H9 (cell line): ENCODE data around the gene PTGR1. TPM values are rescaled to one million over a fixed set of nuclear protein-coding genes. Genes with fewer than 3 reads are reported as not detected.

Experiments used
- DNase-seq: peaks from one replicate; pipeline ENCODE4 v3.0.0-alpha.2; 2017
- H2AFZ ChIP-seq: one replicate; pipeline ENCODE4 v1.6.1; 2013; ENCODE audit warnings: mild to moderate bottlenecking, low read length, control low read depth, moderate library complexity
- H2AK5ac ChIP-seq: 2 replicates; pipeline ENCODE4 v1.6.1; 2013; ENCODE audit warnings: low read length, control low read depth, mixed read lengths; ENCODE audit not compliant: insufficient read length
- H2BK120ac ChIP-seq: one replicate; pipeline ENCODE4 v1.6.1; 2013; ENCODE audit warnings: low read depth, mild to moderate bottlenecking, low read length, control low read depth, inconsistent platforms; ENCODE audit not compliant: poor library complexity, severe bottlenecking
- H2BK12ac ChIP-seq: 2 replicates; pipeline ENCODE4 v1.6.1; 2013; ENCODE audit warnings: low read length, control low read depth, mixed read lengths, low read depth; ENCODE audit not compliant: insufficient read length
- H2BK15ac ChIP-seq: 2 replicates; pipeline ENCODE4 v1.6.1; 2013; ENCODE audit warnings: low read depth, low read length, control low read depth
- H2BK20ac ChIP-seq: one replicate; pipeline ENCODE4 v1.6.1; 2013; ENCODE audit warnings: low read depth, mild to moderate bottlenecking, low read length, control low read depth, inconsistent platforms; ENCODE audit not compliant: poor library complexity, severe bottlenecking
- H2BK5ac ChIP-seq: 2 replicates; pipeline ENCODE4 v1.6.1; 2013; ENCODE audit warnings: low read length, control low read depth, mixed read lengths; ENCODE audit not compliant: insufficient read length
- H3K14ac ChIP-seq: 2 replicates; pipeline ENCODE4 v1.6.1; 2013; ENCODE audit warnings: low read length, control low read depth; ENCODE audit not compliant: insufficient read depth
- H3K18ac ChIP-seq: 2 replicates; pipeline ENCODE4 v1.6.1; 2013; ENCODE audit warnings: low read depth, mild to moderate bottlenecking, mixed read lengths, low read length, control low read depth; ENCODE audit not compliant: insufficient read length
- H3K23ac ChIP-seq: 2 replicates; pipeline ENCODE4 v1.6.1; 2013; ENCODE audit warnings: low read length, control low read depth, mixed read lengths, low read depth; ENCODE audit not compliant: insufficient read length
- H3K23me2 ChIP-seq: 2 replicates; pipeline ENCODE4 v1.6.1; 2013; ENCODE audit warnings: low read depth, mild to moderate bottlenecking, mixed read lengths, low read length, control low read depth; ENCODE audit not compliant: insufficient read length, poor library complexity, severe bottlenecking
- H3K27ac ChIP-seq: 2 replicates; pipeline ENCODE4 v1.5.1; 2013; ENCODE audit warnings: low read length, control low read depth, mixed read lengths, low read depth; ENCODE audit not compliant: insufficient read length
- H3K27me3 ChIP-seq: 2 replicates; pipeline ENCODE4 v1.6.1; 2013; ENCODE audit warnings: low read length, control low read depth, inconsistent platforms; ENCODE audit not compliant: insufficient read depth
- H3K4ac ChIP-seq: 2 replicates; pipeline ENCODE4 v1.6.1; 2013; ENCODE audit warnings: low read depth, mild to moderate bottlenecking, control low read depth, inconsistent platforms, low read length, moderate library complexity
- H3K4me1 ChIP-seq: 2 replicates; pipeline ENCODE4 v1.6.1; 2013; ENCODE audit warnings: low read length, control low read depth, inconsistent platforms; ENCODE audit not compliant: insufficient read depth
- H3K4me2 ChIP-seq: 2 replicates; pipeline ENCODE4 v1.6.1; 2013; ENCODE audit warnings: low read length, control low read depth, mixed read lengths; ENCODE audit not compliant: insufficient read length, insufficient read depth
- H3K56ac ChIP-seq: 2 replicates; pipeline ENCODE4 v1.6.1; 2013; ENCODE audit warnings: low read depth, mild to moderate bottlenecking, mixed read lengths, low read length, control low read depth; ENCODE audit not compliant: insufficient read length
- H3K79me1 ChIP-seq: 2 replicates; pipeline ENCODE4 v1.6.1; 2013; ENCODE audit warnings: low read depth, mild to moderate bottlenecking, moderate library complexity, low read length, control low read depth, inconsistent platforms; ENCODE audit not compliant: insufficient read depth, poor library complexity, severe bottlenecking
- H3K79me2 ChIP-seq: 2 replicates; pipeline ENCODE4 v1.6.1; 2013; ENCODE audit warnings: low read length, control low read depth, inconsistent platforms; ENCODE audit not compliant: insufficient read depth
- H3K9ac ChIP-seq: 2 replicates; pipeline ENCODE4 v1.6.1; 2013; ENCODE audit warnings: low read length, control low read depth, mixed read lengths; ENCODE audit not compliant: insufficient read length; ENCODE audit errors: extremely low read depth
- H3K9me3 ChIP-seq: one replicate; pipeline ENCODE4 v1.6.1; 2013; ENCODE audit warnings: low read depth, low read length, inconsistent platforms; ENCODE audit not compliant: control insufficient read depth
- H3T11ph ChIP-seq: one replicate; pipeline ENCODE4 v1.6.1; 2013; ENCODE audit warnings: mild to moderate bottlenecking, low read length, control low read depth, inconsistent platforms
- H4K20me1 ChIP-seq: one replicate; pipeline ENCODE4 v1.6.1; 2013; ENCODE audit not compliant: control insufficient read depth, insufficient read length, insufficient read depth
- H4K5ac ChIP-seq: 2 replicates; pipeline ENCODE4 v1.6.1; 2013; ENCODE audit warnings: low read depth, mild to moderate bottlenecking, mixed read lengths, low read length, control low read depth; ENCODE audit not compliant: insufficient read length
- H4K8ac ChIP-seq: replicated peaks from 2 replicates; pipeline ENCODE4 v1.6.1; 2013; ENCODE audit warnings: low read length, control low read depth, mixed read lengths, low read depth; ENCODE audit not compliant: insufficient read length
- H4K91ac ChIP-seq: 2 replicates; pipeline ENCODE4 v1.6.1; 2013; ENCODE audit warnings: low read depth, mild to moderate bottlenecking, moderate library complexity, mixed read lengths, low read length, control low read depth; ENCODE audit not compliant: insufficient read length
- H3K27ac Mint-ChIP-seq, 3 experiments: 2 replicates in 2 of 3; 3 replicates in 1 of 3; pipeline ENCODE4 v1.8.0; 2020 to 2021; ENCODE audit warnings: mixed read lengths in 3 of 3, mild to moderate bottlenecking in 1 of 3, moderate library complexity in 1 of 3
- H3K27me3 Mint-ChIP-seq: 2 replicates; pipeline ENCODE4 v1.8.0; 2021; ENCODE audit warnings: low read depth, mild to moderate bottlenecking, moderate library complexity, mixed read lengths
- H3K36me3 Mint-ChIP-seq, 3 experiments: 2 replicates in 2 of 3; 3 replicates in 1 of 3; pipeline ENCODE4 v1.8.0; 2020 to 2021; ENCODE audit warnings: low read depth in 3 of 3, mixed read lengths in 3 of 3; ENCODE audit not compliant: insufficient read depth in 1 of 3
- H3K4me1 Mint-ChIP-seq, 2 experiments: 2 replicates each; pipeline ENCODE4 v1.8.0; 2020; ENCODE audit warnings: mixed read lengths in 2 of 2
- H3K4me3 Mint-ChIP-seq, 2 experiments: 2 replicates in 1 of 2; 3 replicates in 1 of 2; pipeline ENCODE4 v1.8.0; 2020 to 2021; ENCODE audit warnings: mild to moderate bottlenecking in 2 of 2, mixed read lengths in 2 of 2, moderate library complexity in 1 of 2
- H3K9me3 Mint-ChIP-seq, 2 experiments: 2 replicates in 1 of 2; 3 replicates in 1 of 2; pipeline ENCODE4 v1.8.0; 2020; ENCODE audit warnings: mild to moderate bottlenecking in 2 of 2, mixed read lengths in 2 of 2, moderate library complexity in 1 of 2
- WGBS: extraction: QIAGEN DNeasy Blood & Tissue Kit; methylation state at CpG from one replicate; pipeline ENCODE4 v1.1.7; 2013; ENCODE audit warnings: missing lambda C conversion rate, low lambda C conversion rate, mixed read lengths; ENCODE audit not compliant: insufficient read length; ENCODE audit errors: extremely low coverage; 5-methylcytosine and 5-hydroxymethylcytosine counted together
- total RNA-seq: library from RNA; stranded (reverse); gene quantifications from 2 replicates; pipeline ENCODE4 v1.2.1, GENCODE V29; 2021
- TF ChIP-seq, protein P1 (sequence below): fragments of 200-600 bp; sonication (generic); conservative IDR thresholded peaks from 3 replicates; pipeline ENCODE4 v1.8.0; 2021; ENCODE audit warnings: antibody characterized with exemption, mild to moderate bottlenecking

The PTGR1 gene
- total RNA-seq, 1 experiment from 2014 or later = 45.2 TPM

DNA sequence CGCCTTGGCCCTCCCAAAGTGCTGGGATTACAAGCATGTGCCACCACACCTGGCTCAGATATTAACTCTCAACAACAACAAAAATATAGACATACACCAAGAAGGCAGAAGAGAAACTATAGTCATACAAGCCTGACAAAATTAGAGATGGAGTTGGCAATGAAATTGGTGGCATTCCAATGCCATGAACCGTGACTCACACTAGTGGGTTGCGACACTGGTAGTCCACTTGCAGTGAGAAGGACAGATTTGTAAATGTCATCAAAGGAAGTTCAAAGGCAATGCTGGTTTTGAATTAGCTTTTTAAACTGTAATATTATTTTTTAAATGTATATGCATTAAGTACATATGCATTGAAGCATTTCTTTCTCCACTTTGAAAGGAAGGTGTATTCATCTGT lies 23.2 kb upstream of the PTGR1 start:
- Histone ChIP-seq H3K9ac (no peak overlapping the region), H2BK20ac (no peak overlapping the region), H3K23ac (no peak overlapping the region), H2BK120ac (no peak overlapping the region), H4K91ac (no peak overlapping the region), H3K4me2 (no peak overlapping the region), H3K56ac (no peak overlapping the region), H4K8ac (no peak overlapping the region), H2BK12ac (no peak overlapping the region), H3K79me2 (no peaks in the 10 kb centered on the region), H3K79me1 (no peaks in the 10 kb centered on the region), H4K5ac (no peak overlapping the region), H3K4me1 (no peaks in the 10 kb centered on the region; the same call in 1 of the 2 replicates), H2BK15ac (no peak overlapping the region), H3K27ac (no peak overlapping the region), H2AK5ac (no peak overlapping the region), H3K18ac (no peak overlapping the region), H3T11ph (no peak overlapping the region), H2BK5ac (no peak overlapping the region), H3K23me2 (no peaks in the 10 kb centered on the region), H3K4ac (no peak overlapping the region), H3K27me3 (peaks cover 2% of the 10 kb centered on the region; the same call in 1 of the 2 replicates), H3K9me3 (no peaks in the 10 kb centered on the region), H4K20me1 (no peaks in the 10 kb centered on the region), H3K14ac (no peak overlapping the region), H2AFZ (no peak overlapping the region)
- Mint-ChIP-seq H3K4me1 (peaks cover 14 to 16% of the 10 kb centered on the region in 2 experiments), H3K9me3 (peaks cover 2 to 4% of the 10 kb centered on the region in 2 experiments; a peak in 3 of 5 replicates), H3K36me3 (no peaks in the 10 kb centered on the region), H3K4me3 (no peak overlapping the region), H3K27ac (no peak overlapping the region), H3K27me3 (no peaks in the 10 kb centered on the region)
- TF ChIP-seq, protein P1, sequence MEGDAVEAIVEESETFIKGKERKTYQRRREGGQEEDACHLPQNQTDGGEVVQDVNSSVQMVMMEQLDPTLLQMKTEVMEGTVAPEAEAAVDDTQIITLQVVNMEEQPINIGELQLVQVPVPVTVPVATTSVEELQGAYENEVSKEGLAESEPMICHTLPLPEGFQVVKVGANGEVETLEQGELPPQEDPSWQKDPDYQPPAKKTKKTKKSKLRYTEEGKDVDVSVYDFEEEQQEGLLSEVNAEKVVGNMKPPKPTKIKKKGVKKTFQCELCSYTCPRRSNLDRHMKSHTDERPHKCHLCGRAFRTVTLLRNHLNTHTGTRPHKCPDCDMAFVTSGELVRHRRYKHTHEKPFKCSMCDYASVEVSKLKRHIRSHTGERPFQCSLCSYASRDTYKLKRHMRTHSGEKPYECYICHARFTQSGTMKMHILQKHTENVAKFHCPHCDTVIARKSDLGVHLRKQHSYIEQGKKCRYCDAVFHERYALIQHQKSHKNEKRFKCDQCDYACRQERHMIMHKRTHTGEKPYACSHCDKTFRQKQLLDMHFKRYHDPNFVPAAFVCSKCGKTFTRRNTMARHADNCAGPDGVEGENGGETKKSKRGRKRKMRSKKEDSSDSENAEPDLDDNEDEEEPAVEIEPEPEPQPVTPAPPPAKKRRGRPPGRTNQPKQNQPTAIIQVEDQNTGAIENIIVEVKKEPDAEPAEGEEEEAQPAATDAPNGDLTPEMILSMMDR = no peak
- no peak for DNase-seq
- WGBS = no CpG with 5 or more reads among the region's 3 CpGs
